Left lobe of liver (tissue), 2 donors: Measurements from ENCODE around the gene NTRK1. TPM values are rescaled to one million over a fixed set of nuclear protein-coding genes. Genes with fewer than 3 reads are reported as not detected.

ENCODE experiments used
- ATAC-seq: fragments of 200-7000 bp; cut with Tn5 transposase; one replicate; pipeline ENCODE4 v1.9.1; 2020; ENCODE audit warnings: mild to moderate bottlenecking, moderate library complexity
- DNase-seq: peaks from one replicate; pipeline ENCODE4 v3.0.0-alpha.2; 2020; ENCODE audit warnings: low spot score
- total RNA-seq: library from RNA; stranded (reverse); gene quantifications from one replicate; pipeline ENCODE4 v1.2.1, GENCODE V29; 2021
- donor health status: DM: no; HTN: no; CAD: no; lungs with moderate emphysema.
- donor health status: DM: no; HTN: yes; CAD: no.

The NTRK1 gene
- total RNA-seq, 1 donor from 2014 or later = not detected

GRCh38 chr1:156929596-156930238, 69.1 kb downstream of the NTRK1 start:
- ATAC-seq (no peak), DNase-seq (no peak)

- ATAC-seq (no peak), DNase-seq (no peak)
Observed at GRCh38 chr1:156930483-156930882, 69.8 kb downstream of the NTRK1 start.

Other genes with a start within 250 kb of the NTRK1 start
- not detected for gene HAPLN2, start 241.4 kb upstream of the NTRK1 start, total RNA-seq
- not detected for gene BCAN, start 218.7 kb upstream of the NTRK1 start, total RNA-seq
- gene NES, start 183.5 kb upstream of the NTRK1 start, total RNA-seq = 1.4 TPM
- gene CRABP2, start 155.3 kb upstream of the NTRK1 start, total RNA-seq = 0.33 TPM
- gene METTL25B, start 132.4 kb upstream of the NTRK1 start, total RNA-seq = 26.8 TPM
- gene ISG20L2, start 132.1 kb upstream of the NTRK1 start, total RNA-seq = 10.8 TPM
- gene MRPL24, start 119.8 kb upstream of the NTRK1 start, total RNA-seq = 68.7 TPM
- gene HDGF, start 109.2 kb upstream of the NTRK1 start, total RNA-seq = 153 TPM
- gene PRCC, start 93.3 kb upstream of the NTRK1 start, total RNA-seq = 19.3 TPM
- 0.78 TPM for gene SH2D2A, start 44.0 kb upstream of the NTRK1 start, total RNA-seq
- gene INSRR, start 1.7 kb upstream of the NTRK1 start, total RNA-seq = not detected
- gene PEAR1, start 32.9 kb downstream of the NTRK1 start, total RNA-seq = 4.5 TPM
- gene LRRC71, start 59.8 kb downstream of the NTRK1 start, total RNA-seq = not detected
- 12.3 TPM for gene ARHGEF11, start 184.9 kb downstream of the NTRK1 start, total RNA-seq
- not detected for gene ETV3L, start 238.9 kb downstream of the NTRK1 start, total RNA-seq